ENCODE results near the gene BRINP3. TPM values are rescaled to one million over a fixed set of nuclear protein-coding genes. Genes with fewer than 3 reads are reported as not detected.

Gene BRINP3
- total RNA-seq, 1 experiment from 2014 or later: not detected

- TF ChIP-seq CTCF (conservative IDR thresholded peaks at IDR 0.05; ENCODE audit: low read depth, low read length) (no peak), EZH2 (IDR thresholded peaks at IDR 0.05; ENCODE audit: borderline replicate concordance, low read depth, low read length, poor library complexity, severe bottlenecking) (no peak)
- CTCF ChIA-PET: no interaction called here
- no peaks in the 10 kb centered on the region for H3K36me3 ChIP-seq (ENCODE audit: insufficient read depth, low read length, poor library complexity, severe bottlenecking)
- POLR2A ChIA-PET (ENCODE audit: low non-redundant PET): no interaction called here
- intact Hi-C loops (cut with micrococcal nuclease; ENCODE audit: unreplicated experiment): no loop called here
- no peak overlapping the region for H3K27ac ChIP-seq (ENCODE audit: low read depth, low read length, poor library complexity, severe bottlenecking)
- no peaks in the 10 kb centered on the region for H3K9me3 ChIP-seq (ENCODE audit: low read depth, low read length, poor library complexity, severe bottlenecking)
- no TSS peak for BruUV-seq (replicated peaks)
- H3K4me3 ChIP-seq (ENCODE audit: low read depth, low read length, poor library complexity, severe bottlenecking): no peak overlapping the region
- DNase-seq (ENCODE audit: low spot score): no peak
- H3K4me1 ChIP-seq (ENCODE audit: insufficient read depth, low read length, poor library complexity, severe bottlenecking): no peaks in the 10 kb centered on the region
- H3K27me3 ChIP-seq (replicated peaks; ENCODE audit: insufficient read depth, low read depth, low read length, poor library complexity): no peaks in the 10 kb centered on the region
These were observed 149.3 kb downstream of the BRINP3 start for GRCh38 chr1:190328361-190328760.

- intact Hi-C loops (cut with micrococcal nuclease; ENCODE audit: unreplicated experiment): no loop called here
- CTCF ChIA-PET: no interaction called here
These were observed 150.4 kb downstream of the BRINP3 start for GRCh38 chr1:190327271-190327670.

GRCh38 chr1:190323530-190323929 is 154.1 kb downstream of the BRINP3 start:
- TF ChIP-seq CTCF (conservative IDR thresholded peaks at IDR 0.05; ENCODE audit: low read depth, low read length): no peak
- no peak for TF ChIP-seq EZH2 (IDR thresholded peaks at IDR 0.05; ENCODE audit: borderline replicate concordance, low read depth, low read length, poor library complexity, severe bottlenecking)
- no peaks in the 10 kb centered on the region for H3K9me3 ChIP-seq (ENCODE audit: low read depth, low read length, poor library complexity, severe bottlenecking)
- no peaks in the 10 kb centered on the region for H3K27me3 ChIP-seq (replicated peaks; ENCODE audit: insufficient read depth, low read depth, low read length, poor library complexity)
- POLR2A ChIA-PET (ENCODE audit: low non-redundant PET): no interaction called here
- no peaks in the 10 kb centered on the region for H3K4me1 ChIP-seq (ENCODE audit: insufficient read depth, low read length, poor library complexity, severe bottlenecking)
- DNase-seq (ENCODE audit: low spot score): no peak
- intact Hi-C loops (cut with micrococcal nuclease; ENCODE audit: unreplicated experiment): no loop called here
- CTCF ChIA-PET: no interaction called here
- no peak overlapping the region for H3K4me3 ChIP-seq (ENCODE audit: low read depth, low read length, poor library complexity, severe bottlenecking)
- no peaks in the 10 kb centered on the region for H3K36me3 ChIP-seq (ENCODE audit: insufficient read depth, low read length, poor library complexity, severe bottlenecking)
- BruUV-seq (replicated peaks): no TSS peak
- no peak overlapping the region for H3K27ac ChIP-seq (ENCODE audit: low read depth, low read length, poor library complexity, severe bottlenecking)

More at GRCh38 chr1:190327271-190327670, 150.4 kb downstream of the BRINP3 start:
- Histone ChIP-seq H3K9me3 (ENCODE audit: low read depth, low read length, poor library complexity, severe bottlenecking) (no peaks in the 10 kb centered on the region), H3K36me3 (ENCODE audit: insufficient read depth, low read length, poor library complexity, severe bottlenecking) (no peaks in the 10 kb centered on the region), H3K27ac (ENCODE audit: low read depth, low read length, poor library complexity, severe bottlenecking) (no peak overlapping the region), H3K4me3 (ENCODE audit: low read depth, low read length, poor library complexity, severe bottlenecking) (no peak overlapping the region), H3K27me3 (replicated peaks; ENCODE audit: insufficient read depth, low read depth, low read length, poor library complexity) (no peaks in the 10 kb centered on the region), H3K4me1 (ENCODE audit: insufficient read depth, low read length, poor library complexity, severe bottlenecking) (no peaks in the 10 kb centered on the region)
- BruUV-seq (replicated peaks): no TSS peak
- TF ChIP-seq CTCF (conservative IDR thresholded peaks at IDR 0.05; ENCODE audit: low read depth, low read length) (no peak), EZH2 (IDR thresholded peaks at IDR 0.05; ENCODE audit: borderline replicate concordance, low read depth, low read length, poor library complexity, severe bottlenecking) (no peak)
- no peak for DNase-seq (ENCODE audit: low spot score)
- POLR2A ChIA-PET (ENCODE audit: low non-redundant PET): no interaction called here
